Ishikawa (cell line): ENCODE data around the gene CHTF18.

Experiments used
- EP300 ChIP-seq: IDR thresholded peaks from 2 replicates; pipeline ENCODE4 v1.6.1; 2012; ENCODE audit warnings: borderline replicate concordance
- TEAD4 ChIP-seq: IDR thresholded peaks from 2 replicates; pipeline ENCODE4 v1.6.1; 2012
- ZBTB7A ChIP-seq: IDR thresholded peaks from 2 replicates; pipeline ENCODE4 v1.6.1; 2012; ENCODE audit warnings: low read depth

- TF ChIP-seq EP300 (no peak), TEAD4 (no peak), ZBTB7A (no peak)
Measured at GRCh38 chr16:788399-789126, at the start of gene CHTF18.
